ENCODE results near the gene AKAP6. TPM values are rescaled to one million over a fixed set of nuclear protein-coding genes. Genes with fewer than 3 reads are reported as not detected.
A peak's percentile ranks its signal among the peaks of the same experiment; 100 is the strongest.

AKAP6 gene
- total and polyA plus RNA-seq, 2 experiments from 2014 or later, result 0.38 to 0.42 TPM

GRCh38 chr14:32559048-32559447 lies 229.9 kb downstream of the AKAP6 start (continued):
- TF ChIP-seq EZH2phosphoT487 (IDR thresholded peaks at IDR 0.05; ENCODE audit: unreplicated experiment), result no peak
- no peak for TF ChIP-seq ZNF114 (CRISPR knock-in tag; IDR thresholded peaks at IDR 0.05)
- no peak for TF ChIP-seq CTCF (conservative IDR thresholded peaks at IDR 0.05; ENCODE audit: low read depth in 2 of 2)
- TF ChIP-seq, protein P1, sequence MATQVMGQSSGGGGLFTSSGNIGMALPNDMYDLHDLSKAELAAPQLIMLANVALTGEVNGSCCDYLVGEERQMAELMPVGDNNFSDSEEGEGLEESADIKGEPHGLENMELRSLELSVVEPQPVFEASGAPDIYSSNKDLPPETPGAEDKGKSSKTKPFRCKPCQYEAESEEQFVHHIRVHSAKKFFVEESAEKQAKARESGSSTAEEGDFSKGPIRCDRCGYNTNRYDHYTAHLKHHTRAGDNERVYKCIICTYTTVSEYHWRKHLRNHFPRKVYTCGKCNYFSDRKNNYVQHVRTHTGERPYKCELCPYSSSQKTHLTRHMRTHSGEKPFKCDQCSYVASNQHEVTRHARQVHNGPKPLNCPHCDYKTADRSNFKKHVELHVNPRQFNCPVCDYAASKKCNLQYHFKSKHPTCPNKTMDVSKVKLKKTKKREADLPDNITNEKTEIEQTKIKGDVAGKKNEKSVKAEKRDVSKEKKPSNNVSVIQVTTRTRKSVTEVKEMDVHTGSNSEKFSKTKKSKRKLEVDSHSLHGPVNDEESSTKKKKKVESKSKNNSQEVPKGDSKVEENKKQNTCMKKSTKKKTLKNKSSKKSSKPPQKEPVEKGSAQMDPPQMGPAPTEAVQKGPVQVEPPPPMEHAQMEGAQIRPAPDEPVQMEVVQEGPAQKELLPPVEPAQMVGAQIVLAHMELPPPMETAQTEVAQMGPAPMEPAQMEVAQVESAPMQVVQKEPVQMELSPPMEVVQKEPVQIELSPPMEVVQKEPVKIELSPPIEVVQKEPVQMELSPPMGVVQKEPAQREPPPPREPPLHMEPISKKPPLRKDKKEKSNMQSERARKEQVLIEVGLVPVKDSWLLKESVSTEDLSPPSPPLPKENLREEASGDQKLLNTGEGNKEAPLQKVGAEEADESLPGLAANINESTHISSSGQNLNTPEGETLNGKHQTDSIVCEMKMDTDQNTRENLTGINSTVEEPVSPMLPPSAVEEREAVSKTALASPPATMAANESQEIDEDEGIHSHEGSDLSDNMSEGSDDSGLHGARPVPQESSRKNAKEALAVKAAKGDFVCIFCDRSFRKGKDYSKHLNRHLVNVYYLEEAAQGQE (IDR thresholded peaks at IDR 0.05; ENCODE audit: unreplicated experiment), result no peak
- no peak for TF ChIP-seq CREB1 (CRISPR knock-in tag; IDR thresholded peaks at IDR 0.05; ENCODE audit: low read depth)

DNA sequence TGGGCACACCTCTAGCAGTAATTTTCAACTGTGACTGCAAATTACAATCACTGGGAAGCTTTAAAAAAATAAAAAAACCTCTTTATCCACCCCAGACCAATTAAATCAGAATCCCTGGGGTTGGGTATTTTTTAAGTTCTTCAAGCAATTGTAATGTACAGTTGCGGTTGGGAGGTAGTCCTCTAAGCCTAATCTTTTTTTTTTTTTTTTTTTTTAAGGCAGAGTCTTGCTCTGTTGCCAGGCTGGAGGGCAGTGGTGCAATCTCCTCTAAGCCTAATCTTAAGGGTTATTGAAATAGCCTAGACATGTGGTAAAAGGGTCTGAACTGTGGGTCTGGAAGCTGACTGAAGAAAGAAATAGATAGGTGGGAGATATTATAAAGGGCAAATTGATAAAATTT lies 230.5 kb downstream of the AKAP6 start:
- Histone ChIP-seq H2AFZ (no peak overlapping the region), H3K4me2 (no peak overlapping the region), H3K79me2 (replicated peaks; ENCODE audit: insufficient read depth) (no peaks in the 10 kb centered on the region), H3F3A (replicated peaks; ENCODE audit: low read depth) (no peaks in the 10 kb centered on the region), H3K9me2 (ENCODE audit: insufficient read depth) (no peaks in the 10 kb centered on the region), H4K20me1 (replicated peaks; ENCODE audit: insufficient read depth) (no peaks in the 10 kb centered on the region), H3K27me3 (ENCODE audit: insufficient read depth) (no peaks in the 10 kb centered on the region), H3K27ac (ENCODE audit: low read depth) (no peak overlapping the region), H3K4me1 (ENCODE audit: insufficient read depth) (no peaks in the 10 kb centered on the region), H3K36me3 (ENCODE audit: insufficient read depth) (no peaks in the 10 kb centered on the region), H3K4me3 (no peak overlapping the region)
- Mint-ChIP-seq H3K9me3 (no peaks in the 10 kb centered on the region), H3K27ac (no peak overlapping the region), H3K27me3 (ENCODE audit: insufficient read depth, low read depth, poor library complexity) (no peaks in the 10 kb centered on the region), H3K4me1 (no peaks in the 10 kb centered on the region), H3K4me3 (no peak overlapping the region), H3K36me3 (ENCODE audit: low read depth) (no peaks in the 10 kb centered on the region)
- DNase-seq (ENCODE audit: low spot score) (no peak), ATAC-seq (peak; percentile 36; the same call in 1 of the 3 replicates)
- TF ChIP-seq ZNF331 (CRISPR knock-in tag; IDR thresholded peaks at IDR 0.05; ENCODE audit: low read depth), result no peak

DNA sequence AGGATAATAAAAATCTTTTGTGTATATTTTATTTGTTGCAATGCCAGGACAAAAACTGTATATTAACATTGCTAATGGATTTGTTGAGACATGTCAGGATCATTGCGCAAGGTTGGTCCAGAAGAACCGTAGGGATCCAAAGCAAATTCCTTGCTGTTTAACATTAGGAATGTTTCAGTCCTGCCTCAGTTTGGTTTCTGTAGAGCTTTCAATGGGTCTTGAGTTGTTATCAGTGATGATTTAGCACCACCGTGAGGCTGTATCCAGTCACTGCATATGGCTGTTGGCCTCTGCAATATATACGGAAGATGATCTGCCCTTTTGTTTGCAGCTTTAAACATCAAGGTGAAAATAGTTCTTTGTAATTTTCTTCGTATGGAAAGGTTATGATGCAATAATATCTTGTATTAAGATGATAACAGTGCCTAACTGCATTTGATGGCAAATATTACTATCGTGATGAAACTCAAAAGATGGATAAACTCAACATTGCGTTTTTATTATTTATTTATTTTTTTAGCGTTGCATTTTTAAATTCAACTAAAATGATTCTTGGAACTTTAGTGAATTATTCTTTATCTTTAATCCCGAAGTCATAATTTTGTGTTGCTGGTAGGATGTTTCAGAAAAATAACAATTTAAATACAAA lies 231.2 kb downstream of the AKAP6 start:
- H3K27ac Mint-ChIP-seq, result no peak overlapping the region
- TF ChIP-seq, protein P2, sequence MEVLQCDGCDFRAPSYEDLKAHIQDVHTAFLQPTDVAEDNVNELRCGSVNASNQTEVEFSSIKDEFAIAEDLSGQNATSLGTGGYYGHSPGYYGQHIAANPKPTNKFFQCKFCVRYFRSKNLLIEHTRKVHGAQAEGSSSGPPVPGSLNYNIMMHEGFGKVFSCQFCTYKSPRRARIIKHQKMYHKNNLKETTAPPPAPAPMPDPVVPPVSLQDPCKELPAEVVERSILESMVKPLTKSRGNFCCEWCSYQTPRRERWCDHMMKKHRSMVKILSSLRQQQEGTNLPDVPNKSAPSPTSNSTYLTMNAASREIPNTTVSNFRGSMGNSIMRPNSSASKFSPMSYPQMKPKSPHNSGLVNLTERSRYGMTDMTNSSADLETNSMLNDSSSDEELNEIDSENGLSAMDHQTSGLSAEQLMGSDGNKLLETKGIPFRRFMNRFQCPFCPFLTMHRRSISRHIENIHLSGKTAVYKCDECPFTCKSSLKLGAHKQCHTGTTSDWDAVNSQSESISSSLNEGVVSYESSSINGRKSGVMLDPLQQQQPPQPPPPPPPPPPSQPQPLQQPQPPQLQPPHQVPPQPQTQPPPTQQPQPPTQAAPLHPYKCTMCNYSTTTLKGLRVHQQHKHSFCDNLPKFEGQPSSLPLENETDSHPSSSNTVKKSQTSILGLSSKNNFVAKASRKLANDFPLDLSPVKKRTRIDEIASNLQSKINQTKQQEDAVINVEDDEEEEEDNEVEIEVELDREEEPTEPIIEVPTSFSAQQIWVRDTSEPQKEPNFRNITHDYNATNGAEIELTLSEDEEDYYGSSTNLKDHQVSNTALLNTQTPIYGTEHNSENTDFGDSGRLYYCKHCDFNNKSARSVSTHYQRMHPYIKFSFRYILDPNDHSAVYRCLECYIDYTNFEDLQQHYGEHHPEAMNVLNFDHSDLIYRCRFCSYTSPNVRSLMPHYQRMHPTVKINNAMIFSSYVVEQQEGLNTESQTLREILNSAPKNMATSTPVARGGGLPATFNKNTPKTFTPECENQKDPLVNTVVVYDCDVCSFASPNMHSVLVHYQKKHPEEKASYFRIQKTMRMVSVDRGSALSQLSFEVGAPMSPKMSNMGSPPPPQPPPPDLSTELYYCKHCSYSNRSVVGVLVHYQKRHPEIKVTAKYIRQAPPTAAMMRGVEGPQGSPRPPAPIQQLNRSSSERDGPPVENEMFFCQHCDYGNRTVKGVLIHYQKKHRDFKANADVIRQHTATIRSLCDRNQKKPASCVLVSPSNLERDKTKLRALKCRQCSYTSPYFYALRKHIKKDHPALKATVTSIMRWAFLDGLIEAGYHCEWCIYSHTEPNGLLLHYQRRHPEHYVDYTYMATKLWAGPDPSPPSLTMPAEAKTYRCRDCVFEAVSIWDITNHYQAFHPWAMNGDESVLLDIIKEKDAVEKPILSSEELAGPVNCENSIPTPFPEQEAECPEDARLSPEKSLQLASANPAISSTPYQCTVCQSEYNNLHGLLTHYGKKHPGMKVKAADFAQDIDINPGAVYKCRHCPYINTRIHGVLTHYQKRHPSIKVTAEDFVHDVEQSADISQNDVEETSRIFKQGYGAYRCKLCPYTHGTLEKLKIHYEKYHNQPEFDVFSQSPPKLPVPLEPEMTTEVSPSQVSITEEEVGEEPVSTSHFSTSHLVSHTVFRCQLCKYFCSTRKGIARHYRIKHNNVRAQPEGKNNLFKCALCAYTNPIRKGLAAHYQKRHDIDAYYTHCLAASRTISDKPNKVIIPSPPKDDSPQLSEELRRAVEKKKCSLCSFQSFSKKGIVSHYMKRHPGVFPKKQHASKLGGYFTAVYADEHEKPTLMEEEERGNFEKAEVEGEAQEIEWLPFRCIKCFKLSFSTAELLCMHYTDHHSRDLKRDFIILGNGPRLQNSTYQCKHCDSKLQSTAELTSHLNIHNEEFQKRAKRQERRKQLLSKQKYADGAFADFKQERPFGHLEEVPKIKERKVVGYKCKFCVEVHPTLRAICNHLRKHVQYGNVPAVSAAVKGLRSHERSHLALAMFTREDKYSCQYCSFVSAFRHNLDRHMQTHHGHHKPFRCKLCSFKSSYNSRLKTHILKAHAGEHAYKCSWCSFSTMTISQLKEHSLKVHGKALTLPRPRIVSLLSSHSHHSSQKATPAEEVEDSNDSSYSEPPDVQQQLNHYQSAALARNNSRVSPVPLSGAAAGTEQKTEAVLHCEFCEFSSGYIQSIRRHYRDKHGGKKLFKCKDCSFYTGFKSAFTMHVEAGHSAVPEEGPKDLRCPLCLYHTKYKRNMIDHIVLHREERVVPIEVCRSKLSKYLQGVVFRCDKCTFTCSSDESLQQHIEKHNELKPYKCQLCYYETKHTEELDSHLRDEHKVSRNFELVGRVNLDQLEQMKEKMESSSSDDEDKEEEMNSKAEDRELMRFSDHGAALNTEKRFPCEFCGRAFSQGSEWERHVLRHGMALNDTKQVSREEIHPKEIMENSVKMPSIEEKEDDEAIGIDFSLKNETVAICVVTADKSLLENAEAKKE (CRISPR knock-in tag; IDR thresholded peaks at IDR 0.05), result peak; percentile 20; the same call in 1 of the 2 replicates
- no peak for TF ChIP-seq JUNB (IDR thresholded peaks at IDR 0.05; ENCODE audit: unreplicated experiment)

More for the DNA sequence above, 231.2 kb downstream of the AKAP6 start:
- H3K4me3 Mint-ChIP-seq, result no peak overlapping the region
- H3K36me3 Mint-ChIP-seq (ENCODE audit: low read depth), result no peaks in the 10 kb centered on the region
- no peaks in the 10 kb centered on the region for H3K4me1 Mint-ChIP-seq
- peak; percentile 88 for DNase-seq (ENCODE audit: low spot score)
- no peak overlapping the region for H2AFZ ChIP-seq
- H4K20me1 ChIP-seq (replicated peaks; ENCODE audit: insufficient read depth), result no peaks in the 10 kb centered on the region
- no peaks in the 10 kb centered on the region for H3K27me3 ChIP-seq (ENCODE audit: insufficient read depth)
- H3K27me3 Mint-ChIP-seq (ENCODE audit: insufficient read depth, low read depth, poor library complexity), result no peaks in the 10 kb centered on the region
- no peaks in the 10 kb centered on the region for H3K36me3 ChIP-seq (ENCODE audit: insufficient read depth)
- no peaks in the 10 kb centered on the region for H3F3A ChIP-seq (replicated peaks; ENCODE audit: low read depth)
- no peaks in the 10 kb centered on the region for H3K9me2 ChIP-seq (ENCODE audit: insufficient read depth)
- ATAC-seq, result peak; percentile 90
- no peaks in the 10 kb centered on the region for H3K9me3 Mint-ChIP-seq
- H3K4me2 ChIP-seq, result no peak overlapping the region
- H3K4me1 ChIP-seq (ENCODE audit: insufficient read depth), result no peaks in the 10 kb centered on the region
- no peaks in the 10 kb centered on the region for H3K79me2 ChIP-seq (replicated peaks; ENCODE audit: insufficient read depth)
- H3K27ac ChIP-seq (ENCODE audit: low read depth), result no peak overlapping the region
- H3K4me3 ChIP-seq, result no peak overlapping the region

Measured in GM23338 (cell line).